ENCODE results near the gene CCNB2. TPM values are rescaled to one million over a fixed set of nuclear protein-coding genes. Genes with fewer than 3 reads are reported as not detected.
A peak's percentile ranks its signal among the peaks of the same experiment; 100 is the strongest.

Gene CCNB2
- total RNA-seq, 1 donor from 2014 or later: 13.8 TPM

GRCh38 chr15:59168536-59168935 is 63.6 kb downstream of the CCNB2 start:
- no peak for DNase-seq

DNA sequence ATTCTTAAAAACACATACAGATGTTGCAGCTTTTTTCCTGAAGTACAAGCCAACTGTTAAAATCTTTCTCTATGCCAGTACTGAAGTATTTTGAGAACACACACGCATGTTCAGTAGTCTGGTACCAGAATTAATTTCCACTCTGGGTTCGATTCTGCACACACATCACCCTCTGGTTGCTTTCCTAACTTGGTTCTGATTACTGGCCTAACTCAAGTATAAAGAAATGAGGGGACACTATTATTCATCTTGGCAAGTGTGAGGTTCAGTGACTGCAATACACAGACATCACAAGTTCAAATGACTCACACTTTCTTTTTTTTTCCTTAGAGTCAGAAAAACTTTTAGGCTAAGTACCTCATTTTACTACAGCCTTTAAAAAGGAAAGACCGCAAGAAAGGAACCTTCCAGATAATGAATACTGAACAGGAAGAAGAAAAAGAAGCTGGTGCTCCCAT is 64.3 kb downstream of the CCNB2 start:
- DNase-seq: no peak

- DNase-seq: no peak
These were observed 65.5 kb downstream of the CCNB2 start for GRCh38 chr15:59170295-59171066.

GRCh38 chr15:59171067-59171397 is 66.1 kb downstream of the CCNB2 start:
- DNase-seq: no peak

- DNase-seq: no peak
These were observed 67.4 kb downstream of the CCNB2 start for GRCh38 chr15:59172289-59172901.

GRCh38 chr15:59173194-59173593 is 68.2 kb downstream of the CCNB2 start:
- no peak for DNase-seq

- DNase-seq: no peak
These were observed 69.3 kb downstream of the CCNB2 start for GRCh38 chr15:59174151-59174834.

Small RNA genes within 50 kb of the gene (small RNA-seq; reads per million reads assigned to genes)
- 0.27 reads per million, percentile 47 among the genes with 10 or more reads in this experiment for gene MIR2116 (ENCODE audit: low replicate concordance)

Other genes starting within 250 kb of the CCNB2 start
- gene SLTM, start 171.5 kb upstream of the CCNB2 start, total RNA-seq: 133 TPM
- 27.7 TPM for gene RNF111, start 117.5 kb upstream of the CCNB2 start, total RNA-seq
- not detected for gene LDHAL6B, start 101.7 kb downstream of the CCNB2 start, total RNA-seq

All from tongue (tissue), 3 donors.